Nephron (organoid): Measurements from ENCODE around the gene FARP1.

Source experiments
- H3K27ac Mint-ChIP-seq, 3 experiments: 2 replicates each; pipeline ENCODE4 v1.8.0; 2020; ENCODE audit warnings: mixed read lengths in 3 of 3, mild to moderate bottlenecking in 2 of 3, moderate library complexity in 1 of 3
- H3K27me3 Mint-ChIP-seq: 2 replicates; pipeline ENCODE4 v1.8.0; 2021; ENCODE audit warnings: low read depth, mild to moderate bottlenecking, moderate library complexity, mixed read lengths
- H3K36me3 Mint-ChIP-seq: 2 replicates; pipeline ENCODE4 v1.8.0; 2020; ENCODE audit warnings: low read depth, mixed read lengths
- H3K4me1 Mint-ChIP-seq: 2 replicates; pipeline ENCODE4 v1.8.0; 2020; ENCODE audit warnings: mixed read lengths
- H3K4me3 Mint-ChIP-seq, 3 experiments: 2 replicates each; pipeline ENCODE4 v1.8.0; 2020; ENCODE audit warnings: mild to moderate bottlenecking in 3 of 3, mixed read lengths in 3 of 3, moderate library complexity in 2 of 3
- H3K9me3 Mint-ChIP-seq: 2 replicates; pipeline ENCODE4 v1.8.0; 2020; ENCODE audit warnings: mixed read lengths
- TF ChIP-seq, protein P1 (sequence below), 3 experiments: fragments of 200-600 bp; sonication (generic); IDR thresholded peaks; one replicate each; pipeline ENCODE4 v1.5.0; 2021; ENCODE audit warnings: antibody characterized with exemption in 3 of 3; ENCODE audit not compliant: unreplicated experiment in 3 of 3

The FARP1 gene

GRCh38 chr13:98458431-98458830 lies 315.5 kb downstream of the FARP1 start:
- H3K27me3 Mint-ChIP-seq: no peaks in the 10 kb centered on the region
- no peaks in the 10 kb centered on the region for H3K9me3 Mint-ChIP-seq
- H3K4me3 Mint-ChIP-seq: no peak overlapping the region
- H3K4me1 Mint-ChIP-seq: peaks cover 57% of the 10 kb centered on the region
- H3K36me3 Mint-ChIP-seq: peaks cover 78% of the 10 kb centered on the region
- TF ChIP-seq, protein P1, sequence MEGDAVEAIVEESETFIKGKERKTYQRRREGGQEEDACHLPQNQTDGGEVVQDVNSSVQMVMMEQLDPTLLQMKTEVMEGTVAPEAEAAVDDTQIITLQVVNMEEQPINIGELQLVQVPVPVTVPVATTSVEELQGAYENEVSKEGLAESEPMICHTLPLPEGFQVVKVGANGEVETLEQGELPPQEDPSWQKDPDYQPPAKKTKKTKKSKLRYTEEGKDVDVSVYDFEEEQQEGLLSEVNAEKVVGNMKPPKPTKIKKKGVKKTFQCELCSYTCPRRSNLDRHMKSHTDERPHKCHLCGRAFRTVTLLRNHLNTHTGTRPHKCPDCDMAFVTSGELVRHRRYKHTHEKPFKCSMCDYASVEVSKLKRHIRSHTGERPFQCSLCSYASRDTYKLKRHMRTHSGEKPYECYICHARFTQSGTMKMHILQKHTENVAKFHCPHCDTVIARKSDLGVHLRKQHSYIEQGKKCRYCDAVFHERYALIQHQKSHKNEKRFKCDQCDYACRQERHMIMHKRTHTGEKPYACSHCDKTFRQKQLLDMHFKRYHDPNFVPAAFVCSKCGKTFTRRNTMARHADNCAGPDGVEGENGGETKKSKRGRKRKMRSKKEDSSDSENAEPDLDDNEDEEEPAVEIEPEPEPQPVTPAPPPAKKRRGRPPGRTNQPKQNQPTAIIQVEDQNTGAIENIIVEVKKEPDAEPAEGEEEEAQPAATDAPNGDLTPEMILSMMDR (IDR thresholded peaks at IDR 0.05; ENCODE audit: unreplicated experiment in 3 of 3): no peak
- H3K27ac Mint-ChIP-seq: peak overlapping the region in 1 of 3 experiments; percentile 5

GRCh38 chr13:98459171-98459681 lies 316.3 kb downstream of the FARP1 start:
- Mint-ChIP-seq H3K27me3 (no peaks in the 10 kb centered on the region), H3K4me3 (no peak overlapping the region), H3K27ac (peak overlapping the region in 2 of 3 experiments; percentile 22 to 61), H3K9me3 (no peaks in the 10 kb centered on the region), H3K36me3 (peaks cover 78% of the 10 kb centered on the region), H3K4me1 (peaks cover 55% of the 10 kb centered on the region)
- TF ChIP-seq, protein P1 (IDR thresholded peaks at IDR 0.05; ENCODE audit: unreplicated experiment in 3 of 3): no peak

DNA sequence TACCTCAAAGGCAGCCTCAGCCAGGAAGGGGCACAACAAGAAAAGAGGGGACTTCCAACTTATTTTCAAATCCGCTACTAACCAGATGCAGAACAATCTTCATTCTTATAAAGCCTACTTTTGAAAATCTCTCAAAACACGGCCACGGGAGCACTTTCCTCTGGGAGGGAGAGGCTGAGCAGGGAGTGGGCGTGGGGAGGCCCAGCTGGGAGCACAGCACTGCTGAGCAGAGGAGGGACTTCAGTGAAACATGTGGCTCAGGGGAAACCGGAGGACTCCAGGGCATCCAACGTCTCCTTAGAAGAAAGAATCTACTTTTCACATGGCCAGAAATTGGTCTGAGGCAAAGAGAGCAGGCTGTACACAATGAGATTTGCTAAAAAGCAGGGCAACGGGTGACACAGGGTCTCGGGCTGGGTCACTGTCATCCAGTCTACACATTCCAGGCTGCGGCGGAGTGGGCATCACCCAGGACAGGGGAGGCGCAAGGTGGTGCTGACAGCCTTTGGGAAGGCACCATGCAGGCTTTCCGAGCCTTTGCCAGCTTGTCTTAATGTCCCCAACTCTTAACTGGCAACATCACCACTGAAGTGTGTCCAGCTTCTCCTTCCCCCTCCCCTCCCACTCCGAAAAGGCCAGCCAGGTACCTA lies 317.0 kb downstream of the FARP1 start:
- TF ChIP-seq, protein P1 (IDR thresholded peaks at IDR 0.05; ENCODE audit: unreplicated experiment in 3 of 3): no peak
- Mint-ChIP-seq H3K4me1 (peaks cover 49% of the 10 kb centered on the region), H3K9me3 (no peaks in the 10 kb centered on the region), H3K27ac (peak overlapping the region in 2 of 3 experiments; percentile 22 to 61), H3K27me3 (no peaks in the 10 kb centered on the region), H3K36me3 (peaks cover 74% of the 10 kb centered on the region), H3K4me3 (no peak overlapping the region)

GRCh38 chr13:98460516-98460915 lies 317.6 kb downstream of the FARP1 start:
- Mint-ChIP-seq H3K4me1 (peaks cover 44% of the 10 kb centered on the region), H3K27me3 (no peaks in the 10 kb centered on the region), H3K4me3 (no peak overlapping the region), H3K9me3 (no peaks in the 10 kb centered on the region), H3K36me3 (peaks cover 74% of the 10 kb centered on the region), H3K27ac (no peak overlapping the region)
- TF ChIP-seq, protein P1 (IDR thresholded peaks at IDR 0.05; ENCODE audit: unreplicated experiment in 3 of 3): no peak

DNA sequence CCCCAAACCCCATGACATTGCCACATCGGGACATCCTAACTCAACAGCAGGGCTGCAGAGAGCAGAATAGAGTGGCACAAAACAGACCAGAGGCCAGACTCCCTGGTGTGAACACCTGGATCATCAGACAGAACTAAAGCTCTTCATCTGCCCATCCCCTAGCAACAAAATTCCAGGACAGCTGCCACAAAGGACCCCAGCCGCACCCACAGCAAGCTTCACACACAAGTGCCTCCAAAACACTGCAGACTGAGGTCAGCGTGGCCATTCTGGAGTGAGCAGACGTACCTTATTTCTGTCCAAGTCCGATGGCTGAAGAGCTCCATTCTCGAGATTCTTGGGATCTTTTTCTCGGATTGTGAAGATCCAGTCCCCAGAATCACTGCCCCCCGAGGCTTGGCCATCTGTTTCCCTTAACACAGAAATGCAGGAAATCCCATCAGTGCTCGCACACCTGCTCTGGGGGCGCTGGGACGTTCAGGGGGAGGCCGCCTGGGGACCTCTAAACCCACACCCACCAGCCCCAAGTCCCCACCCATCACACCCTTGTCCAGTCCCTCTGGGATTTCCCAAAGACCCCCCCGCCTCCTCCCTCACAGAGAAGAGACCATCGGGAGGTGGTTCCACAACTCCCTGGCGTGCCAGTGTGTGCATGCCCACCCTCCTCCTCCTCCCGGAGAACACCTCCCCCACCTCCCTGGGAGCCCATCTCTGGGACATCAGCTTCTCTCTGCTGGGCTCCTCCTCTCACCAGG lies 318.8 kb downstream of the FARP1 start:
- no peaks in the 10 kb centered on the region for H3K27me3 Mint-ChIP-seq
- no peak overlapping the region for H3K27ac Mint-ChIP-seq
- H3K9me3 Mint-ChIP-seq: no peaks in the 10 kb centered on the region
- TF ChIP-seq, protein P1 (IDR thresholded peaks at IDR 0.05; ENCODE audit: unreplicated experiment in 3 of 3): no peak
- H3K4me3 Mint-ChIP-seq: no peak overlapping the region
- H3K4me1 Mint-ChIP-seq: peaks cover 40% of the 10 kb centered on the region
- peaks cover 74% of the 10 kb centered on the region for H3K36me3 Mint-ChIP-seq
